K562 (cell line): ENCODE data around the gene UBA3.

ENCODE experiments used
- EGR1 ChIP-seq: fragments of 450-650 bp; conservative IDR thresholded peaks from 2 replicates; pipeline ENCODE4 v1.6.1; 2017; ENCODE audit warnings: mild to moderate bottlenecking
- GABPB1 ChIP-seq: sonication (generic); formaldehyde crosslinking; IDR thresholded peaks from 2 replicates; pipeline ENCODE4 v1.8.0; 2022; ENCODE audit warnings: mild to moderate bottlenecking, missing genetic modification reagents
- KDM1A ChIP-seq, 2 experiments: fragments of 450-650 bp; IDR thresholded peaks; 2 replicates each; pipeline ENCODE4 v1.6.1; 2016; ENCODE audit warnings: mild to moderate bottlenecking in 2 of 2
- MAZ ChIP-seq, 2 experiments: fragments of 450-650 bp in 1 of 2; sonication (generic) in 1 of 2; formaldehyde crosslinking; IDR thresholded peaks in 1 of 2; conservative IDR thresholded peaks in 1 of 2; 2 replicates each; pipeline versions ENCODE4 v1.4.0 to v1.5.0; 2020; ENCODE audit warnings: mild to moderate bottlenecking in 1 of 2, missing genetic modification reagents in 1 of 2
- POLR2A ChIP-seq: fragments of 450-650 bp; conservative IDR thresholded peaks from 2 replicates; pipeline ENCODE4 v1.6.1; 2016
- XRCC4 ChIP-seq: IDR thresholded peaks from one replicate; pipeline ENCODE4 v1.6.1; 2011; ENCODE audit not compliant: insufficient read depth, insufficient read length; ENCODE audit errors: extremely low read depth
- ZEB2 ChIP-seq: fragments of 450-650 bp; IDR thresholded peaks from 2 replicates; pipeline ENCODE4 v1.6.1; 2016
- ZNF644 ChIP-seq: fragments of 200-800 bp; sonication (Bioruptor generic); IDR thresholded peaks from 2 replicates; pipeline ENCODE4 v1.6.1; 2016; ENCODE audit warnings: low read depth, missing genetic modification characterization, missing compliant biosample characterization
- TF ChIP-seq, protein P1 (sequence below), 3 experiments: IDR thresholded peaks in 2 of 3; conservative IDR thresholded peaks in 1 of 3; 2 replicates each; pipeline ENCODE4 v1.5.1; 2011 to 2012; ENCODE audit warnings: low read length in 3 of 3, mild to moderate bottlenecking in 3 of 3, control low read depth in 2 of 3, improper control_type of control experiment in 1 of 3, inconsistent platforms in 1 of 3, low read depth in 1 of 3, mixed read lengths in 1 of 3, moderate library complexity in 1 of 3; ENCODE audit not compliant: insufficient read depth in 2 of 3
- TF ChIP-seq, protein P2 (sequence below): fragments of 250-450 bp; sonication (Bioruptor Pico); IDR thresholded peaks from 2 replicates; pipeline ENCODE4 v1.5.0; 2021; ENCODE audit warnings: mild to moderate bottlenecking, borderline replicate concordance
- TF ChIP-seq, protein P3 (sequence below), 2 experiments: fragments of 450-650 bp; conservative IDR thresholded peaks; 2 replicates each; pipeline ENCODE4 v1.6.1; 2017; ENCODE audit warnings: mild to moderate bottlenecking in 2 of 2, moderate library complexity in 2 of 2

GRCh38 chr3:69051756-69052471 is 28.3 kb downstream of the UBA3 start, which contains the start of gene TMF1:
- TF ChIP-seq, protein P1, sequence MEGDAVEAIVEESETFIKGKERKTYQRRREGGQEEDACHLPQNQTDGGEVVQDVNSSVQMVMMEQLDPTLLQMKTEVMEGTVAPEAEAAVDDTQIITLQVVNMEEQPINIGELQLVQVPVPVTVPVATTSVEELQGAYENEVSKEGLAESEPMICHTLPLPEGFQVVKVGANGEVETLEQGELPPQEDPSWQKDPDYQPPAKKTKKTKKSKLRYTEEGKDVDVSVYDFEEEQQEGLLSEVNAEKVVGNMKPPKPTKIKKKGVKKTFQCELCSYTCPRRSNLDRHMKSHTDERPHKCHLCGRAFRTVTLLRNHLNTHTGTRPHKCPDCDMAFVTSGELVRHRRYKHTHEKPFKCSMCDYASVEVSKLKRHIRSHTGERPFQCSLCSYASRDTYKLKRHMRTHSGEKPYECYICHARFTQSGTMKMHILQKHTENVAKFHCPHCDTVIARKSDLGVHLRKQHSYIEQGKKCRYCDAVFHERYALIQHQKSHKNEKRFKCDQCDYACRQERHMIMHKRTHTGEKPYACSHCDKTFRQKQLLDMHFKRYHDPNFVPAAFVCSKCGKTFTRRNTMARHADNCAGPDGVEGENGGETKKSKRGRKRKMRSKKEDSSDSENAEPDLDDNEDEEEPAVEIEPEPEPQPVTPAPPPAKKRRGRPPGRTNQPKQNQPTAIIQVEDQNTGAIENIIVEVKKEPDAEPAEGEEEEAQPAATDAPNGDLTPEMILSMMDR (IDR thresholded peaks at IDR 0.05 in 2 of 3, conservative IDR thresholded peaks at IDR 0.05 in 1 of 3; ENCODE audit: insufficient read depth in 2 of 3, low read depth in 1 of 3, low read length in 3 of 3): no peak
- TF ChIP-seq MAZ (CRISPR knock-in tag; conservative IDR thresholded peaks at IDR 0.05 in 1 of 2, IDR thresholded peaks at IDR 0.05 in 1 of 2): no peak
- TF ChIP-seq, protein P2, sequence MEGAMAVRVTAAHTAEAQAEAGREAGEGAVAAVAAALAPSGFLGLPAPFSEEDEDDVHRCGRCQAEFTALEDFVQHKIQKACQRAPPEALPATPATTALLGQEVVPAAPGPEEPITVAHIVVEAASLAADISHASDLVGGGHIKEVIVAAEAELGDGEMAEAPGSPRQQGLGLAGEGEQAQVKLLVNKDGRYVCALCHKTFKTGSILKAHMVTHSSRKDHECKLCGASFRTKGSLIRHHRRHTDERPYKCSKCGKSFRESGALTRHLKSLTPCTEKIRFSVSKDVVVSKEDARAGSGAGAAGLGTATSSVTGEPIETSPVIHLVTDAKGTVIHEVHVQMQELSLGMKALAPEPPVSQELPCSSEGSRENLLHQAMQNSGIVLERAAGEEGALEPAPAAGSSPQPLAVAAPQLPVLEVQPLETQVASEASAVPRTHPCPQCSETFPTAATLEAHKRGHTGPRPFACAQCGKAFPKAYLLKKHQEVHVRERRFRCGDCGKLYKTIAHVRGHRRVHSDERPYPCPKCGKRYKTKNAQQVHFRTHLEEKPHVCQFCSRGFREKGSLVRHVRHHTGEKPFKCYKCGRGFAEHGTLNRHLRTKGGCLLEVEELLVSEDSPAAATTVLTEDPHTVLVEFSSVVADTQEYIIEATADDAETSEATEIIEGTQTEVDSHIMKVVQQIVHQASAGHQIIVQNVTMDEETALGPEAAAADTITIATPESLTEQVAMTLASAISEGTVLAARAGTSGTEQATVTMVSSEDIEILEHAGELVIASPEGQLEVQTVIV (CRISPR knock-in tag): no peak
- peak; percentile 76 for TF ChIP-seq POLR2A
- no peak for TF ChIP-seq EGR1
- TF ChIP-seq ZNF644 (tag): no peak
- TF ChIP-seq KDM1A (IDR thresholded peaks at IDR 0.05): no peak
- no peak for TF ChIP-seq XRCC4
- peak; percentile 95 for TF ChIP-seq GABPB1 (CRISPR knock-in tag)
- TF ChIP-seq ZEB2: no peak
- TF ChIP-seq, protein P3, sequence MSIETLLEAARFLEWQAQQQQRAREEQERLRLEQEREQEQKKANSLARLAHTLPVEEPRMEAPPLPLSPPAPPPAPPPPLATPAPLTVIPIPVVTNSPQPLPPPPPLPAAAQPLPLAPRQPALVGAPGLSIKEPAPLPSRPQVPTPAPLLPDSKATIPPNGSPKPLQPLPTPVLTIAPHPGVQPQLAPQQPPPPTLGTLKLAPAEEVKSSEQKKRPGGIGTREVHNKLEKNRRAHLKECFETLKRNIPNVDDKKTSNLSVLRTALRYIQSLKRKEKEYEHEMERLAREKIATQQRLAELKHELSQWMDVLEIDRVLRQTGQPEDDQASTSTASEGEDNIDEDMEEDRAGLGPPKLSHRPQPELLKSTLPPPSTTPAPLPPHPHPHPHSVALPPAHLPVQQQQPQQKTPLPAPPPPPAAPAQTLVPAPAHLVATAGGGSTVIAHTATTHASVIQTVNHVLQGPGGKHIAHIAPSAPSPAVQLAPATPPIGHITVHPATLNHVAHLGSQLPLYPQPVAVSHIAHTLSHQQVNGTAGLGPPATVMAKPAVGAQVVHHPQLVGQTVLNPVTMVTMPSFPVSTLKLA (conservative IDR thresholded peaks at IDR 0.05): peak; percentile 46 to 61; a peak in 3 of 4 replicates
